GM19240 (cell line): ENCODE data around the gene PARVG.

Experiments used
- DNase-seq: peaks from one replicate; pipeline ENCODE4 v3.0.0; 2011; ENCODE audit warnings: low spot score; ENCODE audit not compliant: insufficient read length

The PARVG gene

DNA sequence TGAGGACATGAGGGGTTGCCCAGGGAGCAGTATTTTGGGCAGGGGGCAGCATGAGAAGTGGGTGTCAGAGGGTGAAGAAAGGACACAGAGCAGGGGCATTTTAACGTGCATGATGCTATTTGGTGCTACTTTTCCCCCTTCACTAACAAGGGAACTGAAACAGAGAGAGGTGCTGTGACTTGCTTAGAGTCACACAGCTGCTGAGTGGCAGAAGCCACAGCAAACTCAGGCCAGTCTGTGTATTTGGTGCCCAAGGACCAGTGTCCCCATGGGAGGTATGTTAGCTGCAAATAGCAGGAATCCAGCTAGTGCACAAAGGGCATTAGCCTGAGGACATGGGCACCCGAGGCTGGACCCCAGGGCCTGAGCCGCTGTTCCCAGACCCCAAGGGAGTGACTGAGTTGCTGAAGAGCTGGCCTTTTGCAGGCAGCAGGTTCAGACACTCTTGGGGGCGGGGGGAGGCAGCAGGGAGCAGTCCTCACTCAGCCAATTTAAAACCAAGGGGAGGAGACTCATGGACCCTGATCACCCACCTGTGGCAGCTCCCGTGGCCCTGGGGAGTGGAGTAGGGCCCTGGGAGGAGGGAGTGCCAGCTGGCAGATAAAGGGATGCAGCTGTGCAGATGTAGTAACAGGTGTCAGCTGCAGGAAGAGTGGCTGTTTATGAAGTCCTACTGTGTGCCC lies 14.6 kb downstream of the PARVG start:
- DNase-seq, result no peak

DNA sequence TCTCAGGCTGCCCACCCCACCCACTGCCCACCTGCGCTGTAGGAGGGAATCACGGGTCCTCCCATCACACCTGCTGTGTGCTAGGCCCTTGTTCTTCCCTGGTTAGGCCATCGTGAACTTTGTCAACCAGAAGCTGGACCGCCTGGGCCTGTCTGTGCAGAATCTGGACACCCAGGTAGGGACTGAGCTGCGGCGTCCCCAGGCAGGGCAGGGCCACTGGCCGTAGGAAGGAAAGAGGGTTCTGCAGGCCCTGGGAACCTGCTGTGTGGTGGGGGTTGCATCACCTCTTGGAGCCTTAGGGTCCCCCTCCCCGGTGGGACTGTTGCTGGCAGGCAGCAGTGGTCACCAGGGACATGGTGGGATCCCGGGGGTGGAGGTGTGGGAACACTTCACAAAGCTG lies 15.5 kb downstream of the PARVG start:
- DNase-seq, result no peak

DNA sequence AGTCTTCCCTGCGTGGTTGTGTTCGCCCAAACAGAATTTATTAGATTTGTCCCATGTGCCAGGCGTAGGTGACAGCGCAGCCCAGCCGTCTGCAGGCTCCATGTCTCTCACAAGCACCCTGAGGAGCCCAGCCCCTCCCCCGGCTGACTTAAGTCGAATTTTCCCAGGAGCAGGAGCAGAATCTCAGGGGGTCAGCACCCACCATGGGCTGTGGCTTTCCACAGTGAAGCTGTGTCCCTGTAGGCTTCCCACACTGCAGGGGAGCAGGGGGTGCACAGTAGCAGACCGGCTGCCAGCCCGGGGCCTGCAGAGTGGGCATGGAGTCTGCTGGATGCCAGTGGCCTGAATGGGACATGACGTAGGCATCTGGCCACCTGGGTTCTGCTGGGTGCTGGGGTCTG lies 16.0 kb downstream of the PARVG start:
- DNase-seq, result no peak

DNA sequence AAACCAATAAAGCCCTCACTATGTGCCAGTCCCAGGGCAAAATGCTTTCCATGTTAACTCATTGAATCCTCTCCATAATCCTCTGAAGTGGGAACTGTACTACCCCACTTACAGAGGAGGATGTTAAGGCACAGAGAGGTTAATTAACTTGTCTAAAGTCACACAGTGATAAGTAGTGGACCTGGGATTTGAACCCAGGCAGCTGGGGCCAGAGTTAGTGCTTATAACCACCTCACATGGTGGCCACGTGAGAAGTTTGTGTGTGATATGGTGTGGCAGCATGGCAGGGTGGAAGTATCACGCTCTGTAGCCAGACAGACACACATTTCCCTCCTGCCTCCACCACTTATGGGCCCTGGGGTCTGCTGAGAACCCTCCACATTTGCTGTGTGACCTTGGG lies 16.5 kb downstream of the PARVG start:
- no peak for DNase-seq

DNA sequence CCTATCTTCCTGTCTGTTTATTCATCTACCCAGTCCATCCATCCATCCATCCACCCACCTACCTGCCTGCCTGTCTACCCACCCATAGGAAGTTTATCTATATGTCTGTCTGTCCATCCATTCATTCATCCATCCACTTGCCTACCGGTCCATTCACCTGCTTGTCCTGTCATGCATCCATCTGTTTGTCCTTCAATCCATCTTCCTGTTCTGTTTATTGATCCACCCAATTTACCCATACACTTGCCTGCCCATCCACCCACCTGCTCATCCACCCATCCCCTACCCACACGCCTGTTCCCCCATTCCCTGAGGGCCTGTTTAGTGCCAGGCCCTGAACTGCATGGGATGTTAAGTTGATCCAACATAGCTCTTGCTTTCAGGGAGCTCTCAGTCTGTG lies 18.4 kb downstream of the PARVG start:
- no peak for DNase-seq

DNA sequence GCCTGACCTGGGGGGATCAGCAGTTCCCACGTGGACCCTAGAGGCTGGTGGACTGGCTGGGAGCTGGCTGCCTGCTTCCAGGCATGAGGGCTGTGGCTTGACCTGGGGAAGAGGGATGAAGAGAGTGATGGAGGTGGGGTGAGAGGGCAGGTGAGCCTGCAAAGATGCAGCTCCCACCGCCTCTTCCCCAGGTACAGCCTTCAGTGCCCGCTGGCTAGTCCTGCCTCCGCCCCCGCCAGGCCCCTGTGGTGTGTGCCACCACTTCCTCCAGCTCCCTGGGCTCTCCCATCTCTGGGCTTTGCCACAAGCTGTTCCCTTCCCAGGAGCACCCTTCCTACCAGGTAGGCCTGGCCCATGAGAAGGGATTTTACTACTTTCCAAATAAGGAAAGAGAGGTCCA lies 19.1 kb downstream of the PARVG start:
- no peak for DNase-seq

DNA sequence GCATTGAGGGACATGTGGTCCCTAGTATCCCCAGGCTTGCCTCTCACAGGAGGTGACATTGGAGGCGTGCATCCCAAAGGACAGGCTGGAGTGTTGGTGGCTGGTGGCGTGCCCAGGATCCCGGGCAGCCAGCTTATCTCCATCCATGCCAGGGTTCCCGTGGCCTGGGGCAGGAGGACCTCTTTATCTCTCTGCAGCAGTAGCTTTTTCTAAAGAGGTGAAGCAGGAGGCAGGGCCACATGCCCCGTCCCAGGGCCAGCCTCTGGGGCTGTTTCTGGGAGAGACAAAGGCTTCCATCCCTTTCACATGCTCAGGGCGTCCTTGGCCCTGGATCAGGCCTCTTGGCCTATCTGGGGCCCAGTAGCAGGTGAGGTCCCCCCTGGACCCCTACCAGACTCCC lies 19.7 kb downstream of the PARVG start:
- DNase-seq, result no peak

DNA sequence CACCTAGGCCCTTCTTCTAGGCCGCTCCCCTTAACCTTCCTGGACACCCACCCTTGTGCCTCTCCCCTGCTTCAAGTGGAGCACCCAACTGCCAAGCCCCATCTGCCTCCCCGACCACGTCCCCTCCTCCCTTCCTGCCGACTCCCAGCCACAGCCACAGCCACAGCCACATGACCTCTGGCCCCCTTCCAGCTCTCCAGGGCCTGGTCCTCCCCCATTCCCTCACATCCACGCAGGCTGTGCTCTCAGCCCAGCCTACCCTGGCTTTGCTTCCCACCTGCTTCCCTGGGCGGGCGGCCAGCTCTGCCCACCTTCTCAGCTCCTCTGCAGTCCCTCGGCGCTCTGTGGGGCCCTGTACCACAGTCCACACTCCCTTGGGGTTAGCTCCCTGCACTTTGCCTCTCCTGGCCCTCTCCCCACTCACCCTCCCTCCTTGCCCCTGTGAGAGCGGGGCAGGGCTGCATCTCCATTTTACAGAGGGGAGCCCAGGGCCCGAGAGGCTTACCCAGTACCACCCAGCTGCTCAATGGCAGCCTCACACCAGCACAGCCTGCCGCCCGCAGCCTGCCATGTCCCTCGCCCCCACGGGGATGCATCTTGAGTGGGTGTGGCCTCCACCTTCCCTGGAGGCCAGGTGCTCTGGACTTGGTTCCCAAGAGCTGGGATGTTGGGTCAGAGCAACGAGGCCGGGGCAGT lies 20.3 kb downstream of the PARVG start:
- DNase-seq, result no peak

DNA sequence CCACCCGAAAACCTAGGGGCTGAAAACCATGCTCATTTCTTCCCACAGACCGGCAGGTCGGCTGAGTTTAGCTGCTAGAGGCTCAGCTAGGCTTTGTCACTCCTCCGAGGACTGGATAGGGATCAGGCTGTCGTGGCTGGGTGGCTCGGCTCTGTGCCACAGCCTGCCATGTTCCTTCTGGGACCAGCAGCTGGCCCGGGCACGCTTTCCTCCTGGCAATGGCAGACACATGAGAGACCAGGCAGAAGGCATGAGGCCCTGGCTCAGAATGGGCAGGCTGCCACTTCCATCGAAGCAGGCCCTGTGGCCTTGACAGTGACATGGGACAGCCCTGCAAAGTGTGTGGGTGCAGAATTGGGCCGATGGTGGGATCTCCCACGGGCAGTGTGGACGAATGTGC lies 20.9 kb downstream of the PARVG start:
- no peak for DNase-seq

DNA sequence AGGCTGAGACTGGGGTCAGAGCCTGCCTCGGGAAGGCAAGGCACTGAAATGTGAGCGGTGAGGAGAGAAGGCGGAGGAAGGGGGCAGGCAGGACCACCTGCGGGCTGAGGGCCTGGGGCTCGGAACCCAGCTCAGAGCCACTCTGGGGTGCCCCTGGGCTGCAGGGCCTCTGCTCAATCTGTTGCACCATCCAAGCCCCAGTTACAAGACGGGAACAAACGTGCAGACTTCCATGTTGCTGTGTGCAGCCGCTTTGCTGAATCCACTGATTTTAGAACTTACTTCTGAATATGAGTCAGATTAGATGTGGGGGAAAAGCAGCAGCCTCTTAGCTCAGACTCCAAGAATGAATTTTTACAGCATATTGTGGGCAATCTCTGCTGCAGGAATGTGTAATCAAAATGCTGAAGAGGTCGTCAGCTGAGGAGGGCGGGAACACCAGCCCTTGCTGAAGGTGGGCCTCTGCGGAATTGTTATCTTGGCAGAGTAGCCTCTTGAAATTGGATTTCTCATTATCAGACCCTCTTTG lies 21.6 kb downstream of the PARVG start:
- no peak for DNase-seq

DNA sequence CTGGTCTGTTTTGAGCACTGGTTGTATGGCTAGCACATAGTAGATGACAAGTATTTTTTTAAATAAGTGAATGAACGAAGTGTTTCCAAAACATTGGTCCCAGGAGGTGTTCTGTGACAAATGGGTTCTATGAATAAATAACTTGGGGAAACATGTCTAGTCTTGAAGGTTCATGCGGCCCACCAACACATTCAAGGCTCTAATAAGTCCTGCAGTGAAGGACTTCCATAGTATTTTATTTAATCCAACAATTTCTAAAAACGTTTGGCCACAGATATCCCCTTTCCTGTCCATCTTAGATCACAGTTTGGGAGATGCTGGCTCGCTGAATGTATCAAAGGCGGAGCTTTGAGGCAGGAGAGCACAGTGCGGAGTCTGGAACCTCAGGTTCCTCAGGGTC lies 22.5 kb downstream of the PARVG start:
- no peak for DNase-seq

DNA sequence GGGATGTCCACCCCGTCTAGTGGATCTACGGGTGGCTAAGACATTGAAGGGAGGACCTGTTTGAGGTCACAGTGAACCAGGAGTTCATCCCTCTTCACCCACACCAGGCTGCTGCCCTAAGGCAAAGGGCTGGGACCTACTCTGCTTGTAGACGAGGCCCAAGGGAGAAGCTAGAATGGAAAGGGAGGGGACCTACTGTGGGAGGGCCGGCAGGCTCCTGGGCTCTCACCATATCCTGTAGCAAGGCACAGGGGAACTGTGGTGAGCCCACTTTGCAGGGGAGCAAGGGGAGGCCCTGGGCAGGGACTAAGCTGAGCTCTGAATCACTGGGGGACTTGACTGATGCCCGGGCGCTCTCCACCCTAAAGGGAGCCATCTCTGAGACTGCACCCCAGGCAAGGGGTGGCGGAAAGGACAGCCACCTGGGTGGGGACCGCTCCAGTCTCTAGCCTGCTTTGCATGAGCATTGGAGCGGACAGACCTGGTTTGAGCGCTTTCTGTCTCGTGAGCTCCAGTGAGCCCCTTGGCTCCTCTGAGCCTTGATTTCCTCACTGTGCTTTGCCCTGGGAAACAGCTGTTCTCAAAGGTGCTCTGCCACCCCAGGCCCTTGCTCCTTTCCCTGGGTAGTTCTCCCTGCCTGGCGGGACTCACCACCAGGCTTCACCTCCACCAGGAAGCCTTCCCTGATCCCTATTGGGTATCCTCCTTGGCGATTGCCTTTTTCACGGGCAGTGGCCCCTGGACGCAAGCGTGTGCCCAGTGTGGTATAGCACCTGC lies 24.2 kb downstream of the PARVG start:
- no peak for DNase-seq

DNA sequence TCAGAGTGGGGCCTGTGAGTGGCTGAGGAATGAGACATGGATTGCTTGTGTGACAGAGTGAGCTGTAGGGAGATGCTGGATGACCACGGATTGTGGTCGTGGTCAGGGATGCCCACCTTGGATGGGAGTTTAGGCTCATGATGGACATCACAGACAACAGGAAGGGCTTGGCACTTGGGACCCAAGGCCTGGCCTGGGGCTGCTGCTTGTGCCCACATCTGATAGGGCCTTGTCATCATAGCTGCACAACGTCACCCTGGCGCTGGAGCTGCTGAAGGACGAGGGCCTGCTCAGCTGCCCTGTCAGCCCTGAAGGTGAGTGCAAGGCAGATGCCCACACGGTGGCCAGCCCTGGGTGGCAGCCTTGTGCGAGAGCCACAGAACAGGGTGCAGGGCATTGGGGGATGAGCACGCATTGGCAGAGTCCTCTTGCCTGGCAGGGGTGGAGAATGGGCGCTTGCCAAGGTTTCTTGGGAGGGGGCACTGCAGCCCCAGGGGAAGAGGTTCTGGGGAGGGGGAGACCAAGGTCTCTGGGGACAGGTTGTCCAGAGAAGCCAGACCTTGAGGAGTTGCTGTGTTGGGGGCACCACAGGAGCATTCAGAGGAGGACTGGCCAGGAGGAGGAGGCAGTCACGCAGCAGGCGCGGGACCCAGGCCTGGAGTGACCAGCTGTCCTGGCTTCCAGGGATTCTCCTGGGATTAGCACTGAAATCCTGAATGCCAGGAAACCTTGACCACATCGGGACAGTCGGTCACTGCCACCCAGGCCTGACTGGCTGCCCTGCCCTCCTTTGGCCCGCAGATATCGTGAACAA lies 25.0 kb downstream of the PARVG start:
- DNase-seq, result no peak

DNA sequence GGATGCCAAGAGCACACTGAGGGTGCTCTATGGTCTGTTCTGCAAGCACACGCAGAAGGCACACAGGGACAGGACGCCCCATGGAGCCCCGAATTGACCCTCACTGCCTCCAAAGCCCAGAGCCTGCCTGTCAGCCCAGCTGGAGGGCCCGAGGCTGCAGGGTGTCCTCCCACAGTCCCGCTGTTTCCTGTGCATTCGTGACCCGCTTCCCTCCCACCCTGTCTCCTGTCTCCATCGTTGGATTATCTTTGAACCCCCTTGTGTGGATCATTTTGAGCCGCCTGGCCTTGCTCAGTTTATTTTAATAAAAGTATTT lies 25.6 kb downstream of the PARVG start:
- no peak for DNase-seq

DNA sequence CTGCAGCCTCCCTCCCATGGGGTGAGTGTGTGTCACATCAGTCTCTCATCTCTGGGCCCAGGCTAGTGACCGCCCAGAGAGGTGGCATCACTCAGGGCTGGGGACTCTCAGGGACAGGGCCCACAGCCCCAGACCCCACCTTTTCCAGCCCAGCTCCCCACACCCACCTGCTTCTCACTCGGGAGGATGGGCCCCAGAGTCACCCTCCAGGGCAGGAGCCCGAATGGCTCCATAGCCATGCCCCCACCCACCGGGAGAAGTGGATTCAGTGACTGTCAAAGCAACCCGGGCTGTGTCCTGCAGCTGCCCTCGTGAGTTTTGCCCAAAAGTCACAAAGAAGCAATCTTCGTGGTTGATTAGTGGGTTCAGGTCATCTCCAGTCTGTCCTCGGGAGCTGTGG lies 26.0 kb downstream of the PARVG start:
- DNase-seq, result no peak

DNA sequence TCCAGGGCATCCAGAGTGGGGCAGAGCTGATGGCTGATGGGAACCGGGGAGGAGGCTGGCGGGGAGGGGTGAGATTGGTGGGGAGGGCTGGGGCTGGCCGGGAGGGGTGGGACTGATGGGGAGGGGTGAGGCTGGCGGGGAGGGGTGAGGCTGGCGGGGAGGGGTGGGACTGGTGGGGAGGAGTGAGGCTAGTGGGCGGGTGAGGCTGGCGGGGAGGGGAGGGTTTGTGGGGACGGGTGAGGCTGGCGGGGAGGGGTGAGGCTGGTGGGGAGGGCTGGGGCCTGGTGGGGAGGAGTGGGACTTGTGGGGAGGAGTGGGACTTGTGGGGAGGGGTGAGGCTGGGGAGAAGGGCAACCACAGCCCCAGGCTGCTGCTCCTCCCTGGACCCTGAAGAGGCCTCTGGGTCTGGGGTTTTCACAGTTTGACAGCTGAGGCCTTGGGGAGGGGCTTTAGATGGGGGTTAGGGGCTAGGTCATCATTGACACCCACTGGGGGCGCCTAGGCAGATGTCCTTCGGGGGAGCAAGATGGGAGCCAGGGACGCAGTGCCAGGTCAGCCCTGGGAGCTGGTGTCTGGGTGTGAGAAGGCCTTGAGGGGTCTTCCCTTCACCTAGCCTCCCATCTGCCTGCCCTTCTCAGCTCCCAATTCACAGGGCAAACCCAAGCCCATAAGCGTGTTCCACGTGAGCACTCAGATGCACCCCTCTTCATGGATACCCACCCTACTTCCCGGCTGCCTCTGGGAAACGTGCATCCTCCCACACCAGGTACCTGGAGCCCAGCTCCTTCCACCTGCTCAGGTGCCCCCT lies 26.7 kb downstream of the PARVG start:
- no peak for DNase-seq

DNA sequence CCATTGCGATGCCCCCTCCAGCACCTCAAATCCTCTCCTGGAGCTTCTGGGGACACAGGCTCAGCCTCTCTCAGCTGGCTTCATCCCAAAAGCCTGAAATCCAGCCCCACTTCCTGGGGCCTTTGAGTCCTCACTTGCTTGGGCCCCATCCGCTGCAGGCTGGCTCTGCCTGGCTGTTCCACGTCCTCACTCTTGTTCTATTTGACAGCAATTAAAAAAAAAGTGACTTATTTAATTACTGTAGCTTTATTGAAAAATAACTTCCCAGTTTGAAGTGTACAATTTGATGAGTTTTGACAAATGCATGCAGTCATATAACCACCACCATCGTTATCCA lies 27.2 kb downstream of the PARVG start:
- no peak for DNase-seq

DNA sequence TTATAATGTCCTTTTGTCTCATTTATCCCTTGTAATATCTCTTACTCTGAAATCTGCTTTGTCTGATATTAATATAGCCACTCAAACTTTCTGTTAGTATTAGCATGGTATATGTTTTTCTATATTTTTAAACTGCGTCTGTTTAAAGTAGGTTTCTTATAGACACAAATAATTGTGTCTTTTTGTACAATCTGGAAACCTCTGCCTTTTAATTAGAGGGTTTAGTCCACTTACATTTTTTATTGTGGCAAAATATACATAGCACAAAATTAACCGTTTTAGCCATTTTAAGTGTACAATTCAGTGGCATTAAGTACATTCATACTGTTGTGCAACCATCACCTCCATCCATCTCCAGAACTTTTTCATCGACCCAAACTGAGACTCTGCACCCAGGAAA lies 28.6 kb downstream of the PARVG start:
- DNase-seq, result no peak

DNA sequence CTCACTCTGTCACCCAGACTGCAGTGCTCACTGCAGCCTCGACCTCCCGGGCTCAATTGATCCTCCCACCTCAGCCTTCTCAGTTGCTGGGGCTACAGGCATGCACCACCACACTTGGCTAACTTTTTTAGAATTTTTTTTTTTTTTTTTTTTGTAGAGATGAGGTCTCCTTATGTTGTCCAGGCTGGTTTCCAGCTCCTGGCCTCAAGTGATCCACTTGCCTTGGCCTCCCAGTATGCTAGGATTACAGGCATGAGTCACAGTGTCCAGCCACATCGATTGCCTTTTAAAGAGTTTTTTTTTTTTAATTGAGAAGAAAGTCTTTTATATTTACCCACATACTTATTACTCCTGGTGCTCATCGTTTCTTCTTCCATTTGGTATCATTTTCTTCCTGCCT lies 30.0 kb downstream of the PARVG start:
- DNase-seq, result no peak

DNA sequence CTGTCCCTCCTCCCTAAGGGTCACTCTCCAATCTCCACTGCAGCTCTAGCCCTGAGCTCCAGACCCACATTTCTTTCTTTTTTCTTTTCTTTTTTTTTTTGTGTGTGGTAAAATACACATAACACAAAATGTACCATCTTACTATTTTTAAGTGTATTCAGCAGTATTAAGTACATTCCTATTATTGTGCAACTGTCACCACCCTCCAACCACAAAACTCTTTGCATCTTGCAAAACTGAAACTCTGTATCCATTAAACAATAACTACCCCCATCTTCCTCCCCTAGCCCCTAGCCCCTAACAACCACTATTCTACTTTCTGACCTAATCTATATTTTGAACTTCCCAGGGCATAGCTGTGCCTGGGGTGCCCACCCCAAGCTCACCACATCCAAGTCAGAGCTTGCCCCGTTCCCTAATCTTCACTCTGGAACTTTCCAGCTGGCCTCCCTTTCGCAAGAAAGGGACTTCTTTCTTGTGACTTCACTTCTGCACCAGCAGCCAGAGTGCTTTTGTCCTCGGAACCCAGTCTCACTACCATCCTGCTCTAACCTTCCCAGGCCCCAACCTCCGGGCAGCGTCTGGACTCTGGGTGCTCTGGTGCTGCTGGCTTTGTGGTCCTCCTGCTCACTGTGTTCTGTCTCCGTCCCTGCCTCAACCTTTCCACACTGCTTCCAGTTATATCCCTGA lies 30.7 kb downstream of the PARVG start:
- no peak for DNase-seq
